Stimulated activated CD8-positive, alpha-beta memory T cell treated with anti-CD3 and anti-CD28 coated beads, Interleukin-4, amount 100 ng/mL, for 4 hours (primary cell): Measurements from ENCODE around the gene TINAG.
"Not testable (repeated sequence)": the region's sequence is repeated elsewhere in the genome, so short reads cannot be mapped to it uniquely, and the experiment has no call there.

Experiments used
- DNase-seq, 2 donors: peaks; one replicate each; pipeline ENCODE4 v3.0.0-alpha.2; 2020; ENCODE audit warnings: low read depth in 2 of 2, low spot score in 1 of 2

Gene TINAG

DNA sequence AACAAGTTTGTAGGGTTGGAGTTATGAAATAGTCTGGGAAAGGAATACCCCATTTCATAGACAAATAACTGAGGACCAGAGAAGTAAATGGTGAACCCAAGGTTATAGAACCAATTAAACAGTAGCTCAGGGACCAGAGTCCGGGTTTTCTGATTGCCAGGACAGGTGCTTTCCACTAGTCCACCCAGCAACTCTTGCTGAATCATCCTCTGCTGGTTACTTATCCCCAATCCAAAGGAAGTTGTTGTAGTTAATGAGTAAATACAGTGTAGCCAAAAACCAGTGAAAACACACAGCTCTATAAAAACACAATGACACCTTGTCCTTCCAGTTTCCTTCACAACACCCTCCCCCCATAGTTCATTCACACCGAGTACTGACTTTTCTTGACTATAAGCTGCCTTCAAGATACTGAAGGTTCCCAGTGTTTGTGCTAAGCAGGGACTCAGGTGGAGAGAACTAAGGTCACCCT is 766 bp upstream of the TINAG start:
- no peak for DNase-seq

DNA sequence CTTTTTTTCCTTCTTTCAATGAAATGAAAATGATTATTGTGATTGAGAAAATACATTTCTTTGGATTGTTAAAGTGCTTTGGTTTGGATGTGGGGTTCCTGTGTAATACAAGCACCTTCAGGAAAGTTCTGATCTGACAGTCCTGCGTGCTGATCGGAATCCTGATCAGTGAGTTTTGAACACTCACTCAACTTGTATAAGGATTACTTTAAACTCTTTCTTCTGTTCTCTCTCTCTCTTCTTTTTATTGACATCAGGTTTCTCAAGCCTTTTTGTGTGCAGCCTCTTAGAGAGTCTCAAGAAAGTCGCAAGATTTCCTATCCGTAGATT is 710 bp downstream of the TINAG start:
- DNase-seq = no peak

- no peak for DNase-seq
Observed at GRCh38 chr6:54310377-54311152, 2.3 kb downstream of the TINAG start.

DNA sequence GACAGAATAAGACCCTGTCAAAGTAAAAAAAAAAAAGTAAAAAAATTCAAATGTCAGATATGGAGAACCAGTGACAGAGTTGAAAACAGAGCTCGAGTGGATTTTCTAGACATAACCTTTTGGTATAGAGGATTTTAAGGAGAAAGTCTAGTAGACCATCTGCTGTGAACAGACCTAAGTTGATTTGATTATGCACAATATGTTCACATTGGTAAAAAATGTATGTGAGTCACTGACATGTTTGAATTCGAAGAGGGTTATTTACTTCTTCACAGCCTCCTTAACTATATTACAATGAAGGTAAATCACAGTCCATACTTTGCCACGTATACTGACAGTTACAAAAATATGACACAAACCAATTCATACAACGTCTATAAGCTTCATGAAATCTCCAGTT is 7.4 kb downstream of the TINAG start:
- no peak for DNase-seq

DNA sequence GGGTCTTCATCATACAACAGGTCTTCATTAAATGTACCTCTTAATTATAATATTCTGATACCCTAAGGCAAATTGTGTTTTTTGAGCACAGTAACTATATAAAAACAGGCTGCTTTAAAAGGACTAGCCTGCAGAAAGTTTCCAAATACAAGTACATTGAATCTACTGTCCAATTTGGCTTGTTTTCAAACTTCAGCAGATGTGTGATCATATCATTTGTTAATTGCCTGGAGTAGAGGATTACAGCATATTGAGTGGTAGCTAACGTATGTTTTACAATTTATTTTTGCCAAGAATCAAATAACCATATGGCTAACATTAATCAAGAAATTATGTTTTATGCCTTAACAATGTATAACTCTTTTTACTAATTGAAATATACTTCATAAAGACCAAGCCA is 12.6 kb downstream of the TINAG start:
- DNase-seq = no peak

GRCh38 chr6:54327631-54328030 is 19.4 kb downstream of the TINAG start:
- DNase-seq = no peak

DNA sequence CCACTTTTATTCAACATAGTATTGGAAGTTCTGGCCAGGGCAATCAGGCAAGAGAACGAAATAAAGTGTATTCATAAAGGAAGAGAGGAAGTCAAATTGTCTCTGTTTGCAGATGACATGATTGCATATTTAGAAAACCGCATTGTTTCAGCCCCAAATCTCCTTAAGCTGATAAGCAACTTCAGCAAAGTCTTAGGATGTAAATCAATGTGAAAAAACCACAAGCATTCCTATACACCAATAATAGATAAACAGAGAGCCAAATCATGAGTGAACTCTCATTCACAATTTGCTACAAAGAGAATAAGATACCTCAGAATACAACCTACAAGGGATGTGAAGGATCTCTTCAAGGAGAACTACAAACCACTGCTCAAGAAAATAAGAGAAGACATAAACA is 23.3 kb downstream of the TINAG start:
- not testable (repeated sequence) for DNase-seq

GRCh38 chr6:54335871-54336270 is 27.6 kb downstream of the TINAG start:
- no peak for DNase-seq

DNA sequence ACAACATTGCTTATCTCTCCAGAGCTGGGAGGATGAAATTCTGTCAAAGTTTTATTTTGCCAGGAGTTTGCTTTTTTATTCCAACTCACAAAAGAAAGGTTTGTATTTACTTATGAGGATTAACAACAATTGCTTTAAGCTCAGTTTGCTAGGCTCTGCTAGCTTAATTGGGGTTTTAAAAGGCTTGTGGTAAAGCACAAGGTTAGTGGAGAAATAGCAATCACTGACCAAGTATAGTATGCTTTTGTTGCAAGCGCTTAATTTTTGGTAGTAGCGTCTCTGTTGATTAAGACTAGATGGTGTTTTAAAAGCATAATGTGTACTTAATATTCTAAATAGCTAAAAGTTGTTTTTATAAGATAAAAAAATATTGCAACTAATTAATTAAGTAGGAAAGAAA is 45.7 kb downstream of the TINAG start:
- no peak for DNase-seq

DNA sequence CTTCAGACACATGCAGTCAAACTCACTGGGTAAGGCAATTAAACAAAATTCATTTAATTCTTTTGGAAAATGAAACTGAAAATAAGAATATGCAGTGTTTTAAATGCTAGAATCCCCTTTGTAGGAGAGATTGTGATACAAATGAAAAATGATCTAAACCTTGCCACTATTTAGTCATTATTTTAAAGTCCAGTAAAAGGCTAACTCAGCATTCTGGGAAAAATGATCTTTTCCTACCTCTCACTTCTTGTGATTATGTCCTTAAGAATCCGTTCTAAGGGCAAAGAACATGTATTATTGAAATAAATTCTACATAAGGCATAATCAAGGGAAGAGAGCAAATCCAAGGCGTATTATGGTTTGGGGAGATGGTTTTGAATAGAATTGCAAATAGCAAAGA is 46.4 kb downstream of the TINAG start:
- no peak for DNase-seq

GRCh38 chr6:54357141-54357540 is 48.9 kb downstream of the TINAG start:
- DNase-seq = no peak

- DNase-seq = no peak
Observed at GRCh38 chr6:54361188-54361587, 52.9 kb downstream of the TINAG start.

DNA sequence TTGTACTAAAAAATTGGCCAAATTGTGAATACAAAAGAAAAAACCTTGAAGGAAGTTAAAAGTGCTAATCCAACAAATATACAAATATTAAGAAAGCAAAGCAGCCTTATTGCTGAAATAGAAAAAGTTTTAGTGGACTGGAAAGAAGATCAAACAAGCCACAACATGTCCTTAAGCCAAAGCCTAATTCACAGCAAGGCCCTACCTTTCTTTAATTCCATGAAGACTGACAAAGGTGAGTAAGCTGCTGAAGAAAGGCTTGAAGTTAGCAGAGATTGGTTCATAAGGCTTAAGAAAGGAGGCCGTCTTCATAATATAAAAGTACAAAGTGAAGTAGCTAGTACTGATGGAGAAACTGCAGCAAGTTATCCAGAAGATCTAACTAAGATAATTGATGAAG is 53.5 kb downstream of the TINAG start:
- no peak for DNase-seq

- no peak for DNase-seq
Observed at GRCh38 chr6:54366667-54367327, 58.6 kb downstream of the TINAG start.

DNA sequence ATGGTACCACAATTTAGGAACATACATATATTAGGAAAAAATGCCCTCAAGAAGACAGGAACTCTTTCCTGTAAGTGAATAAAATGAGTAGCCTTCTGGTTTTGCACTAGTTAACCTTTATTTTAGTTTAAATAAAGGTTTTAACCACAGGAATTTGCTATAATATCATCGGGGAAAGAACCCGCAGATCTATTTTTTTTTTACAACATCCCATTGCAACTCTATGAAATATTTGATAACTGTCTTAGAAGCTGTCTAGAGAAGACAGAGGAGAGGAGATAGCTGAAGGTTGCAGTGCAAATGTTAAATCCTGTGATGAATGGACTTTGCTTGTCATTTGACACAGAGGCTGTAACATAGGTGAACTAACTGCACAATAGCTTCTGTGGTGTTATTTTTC is 69.5 kb downstream of the TINAG start:
- DNase-seq = no peak

DNA sequence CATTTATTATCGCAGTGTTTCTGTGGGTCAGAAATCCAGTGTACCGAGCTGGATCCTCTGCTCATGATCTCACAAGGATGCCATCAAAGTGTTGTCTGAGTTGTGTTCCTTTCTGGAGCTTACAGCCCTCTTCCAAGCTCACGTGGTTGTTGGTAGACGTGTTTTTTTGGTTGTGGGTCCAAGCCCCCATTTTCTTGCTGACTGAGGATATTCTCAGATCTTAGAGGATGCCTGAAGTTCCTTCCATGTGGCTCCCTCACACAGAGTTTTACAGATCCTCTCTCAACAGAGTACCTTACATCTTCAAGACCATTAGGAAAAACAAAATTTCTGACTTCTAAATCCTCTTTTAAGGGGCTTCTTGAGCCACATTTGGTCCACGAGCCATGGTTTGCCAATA is 78.1 kb downstream of the TINAG start:
- no peak for DNase-seq

GRCh38 chr6:54390362-54390761 is 82.1 kb downstream of the TINAG start:
- no peak for DNase-seq

DNA sequence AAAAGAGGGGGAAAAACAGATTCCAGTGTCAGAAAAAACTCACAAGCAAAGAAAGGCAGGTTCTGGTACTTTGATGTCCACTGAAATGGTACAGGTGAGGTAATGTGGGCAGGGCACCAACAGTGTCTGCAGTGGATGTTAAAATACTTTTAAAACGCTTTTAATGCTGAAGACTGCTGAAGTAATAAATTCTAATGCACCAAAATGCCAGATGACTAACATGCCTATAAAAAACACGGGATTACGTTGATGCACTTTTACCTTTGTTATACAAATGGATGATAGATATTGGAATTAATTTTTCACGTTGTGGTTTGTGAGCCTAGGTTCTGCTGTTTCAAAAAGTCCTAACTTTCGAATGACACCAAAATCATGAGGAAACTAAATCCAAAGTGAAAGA is 83.3 kb downstream of the TINAG start:
- no peak for DNase-seq

GRCh38 chr6:54403096-54403495 is 94.9 kb downstream of the TINAG start:
- DNase-seq = no peak

DNA sequence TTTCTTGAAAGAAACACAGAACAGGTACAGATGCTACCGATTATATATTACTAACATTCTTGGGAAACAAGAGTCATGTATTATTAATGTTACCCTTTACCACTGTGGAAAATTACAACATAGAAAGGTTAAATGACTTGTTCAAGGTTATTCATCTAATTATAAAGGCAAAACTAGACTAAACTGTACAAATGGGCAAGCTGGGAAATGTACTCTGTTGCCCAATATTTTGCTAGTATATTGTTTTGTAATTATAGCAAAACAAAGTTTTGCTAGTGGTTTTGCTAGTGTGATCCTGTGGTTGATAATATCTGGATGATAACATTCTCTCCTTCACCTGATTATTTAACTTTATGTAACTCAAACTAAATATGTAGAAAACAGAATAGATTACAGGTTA is 96.5 kb downstream of the TINAG start:
- no peak for DNase-seq

- no peak for DNase-seq
Observed at GRCh38 chr6:54411767-54412166, 103.5 kb downstream of the TINAG start.

GRCh38 chr6:54415517-54415916 is 107.3 kb downstream of the TINAG start:
- DNase-seq = no peak

DNA sequence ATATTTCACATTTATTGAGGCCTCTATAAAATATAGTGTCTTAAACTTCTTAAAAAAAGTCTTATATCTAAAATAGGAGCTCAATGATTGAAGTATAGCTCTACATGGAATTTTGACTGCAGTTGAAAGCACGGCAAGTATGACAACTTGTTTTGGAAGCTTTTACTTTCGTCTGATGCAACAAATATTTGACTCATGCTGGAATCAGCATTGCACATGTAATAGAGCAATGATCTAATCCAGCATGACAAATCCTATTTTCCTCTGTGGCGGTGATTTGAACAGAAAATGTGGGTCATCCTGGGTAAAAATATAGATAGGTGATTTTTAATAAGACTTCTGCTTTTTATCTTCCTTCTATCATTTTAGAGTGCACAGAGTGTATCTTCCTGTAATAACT is 111.6 kb downstream of the TINAG start:
- DNase-seq = no peak
